Activated CD4-positive, alpha-beta T cell treated with anti-CD3 and anti-CD28 coated beads, Interleukin-2, amount 50 U/mL, for 1 hour (primary cell): ENCODE results near the gene GRIN1.
A peak's percentile ranks its signal among the peaks of the same experiment; 100 is the strongest.
"Not testable (repeated sequence)": the region's sequence is repeated elsewhere in the genome, so short reads cannot be mapped to it uniquely, and the experiment has no call there.

Experiments used
- DNase-seq: peaks from one replicate; pipeline ENCODE4 v3.0.0-alpha.2; 2020

GRIN1 gene

GRCh38 chr9:137129456-137130175 lies 9.3 kb upstream of the GRIN1 start:
- DNase-seq, result peak; percentile 85

GRCh38 chr9:137130176-137130755 lies 8.7 kb upstream of the GRIN1 start:
- no peak for DNase-seq

- no peak for DNase-seq
These were observed 4.8 kb upstream of the GRIN1 start for GRCh38 chr9:137134191-137134590.

GRCh38 chr9:137135154-137135553 lies 3.8 kb upstream of the GRIN1 start:
- not testable (repeated sequence) for DNase-seq

DNA sequence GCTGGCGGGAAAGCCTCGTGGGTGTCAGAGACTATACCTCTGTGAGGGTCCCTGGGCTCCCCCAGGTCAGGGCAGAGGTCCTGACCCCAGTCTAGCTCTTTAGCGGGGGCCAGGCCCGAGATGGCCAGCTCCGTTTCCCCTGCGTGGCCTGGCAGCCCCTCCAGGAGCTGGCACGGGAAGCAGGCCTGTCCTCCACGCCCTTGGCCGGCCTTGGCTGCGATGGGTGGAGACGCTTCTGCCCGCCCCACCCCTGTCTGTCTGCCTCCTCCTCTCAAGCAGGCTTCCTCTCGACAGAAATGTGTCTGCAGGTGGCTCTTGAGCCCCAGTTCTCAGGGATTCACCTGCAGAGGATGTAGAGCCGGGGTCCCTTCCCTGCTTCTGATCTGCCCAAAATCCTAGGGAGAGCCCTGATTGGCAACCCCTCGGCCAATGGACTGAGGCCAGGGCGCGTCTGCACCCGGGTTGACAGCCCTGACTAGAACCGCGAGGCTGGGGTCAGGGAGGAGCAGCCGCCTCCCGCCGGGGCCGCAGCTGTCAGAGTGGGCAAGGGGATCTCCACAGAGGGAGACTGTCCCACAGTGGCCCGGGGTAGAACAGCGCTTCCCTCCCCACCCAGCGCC lies 2.6 kb upstream of the GRIN1 start:
- no peak for DNase-seq

- no peak for DNase-seq
These were observed 1.9 kb upstream of the GRIN1 start for GRCh38 chr9:137136881-137137607.

- DNase-seq, result no peak
These were observed 764 bp upstream of the GRIN1 start for GRCh38 chr9:137138058-137138721.

DNA sequence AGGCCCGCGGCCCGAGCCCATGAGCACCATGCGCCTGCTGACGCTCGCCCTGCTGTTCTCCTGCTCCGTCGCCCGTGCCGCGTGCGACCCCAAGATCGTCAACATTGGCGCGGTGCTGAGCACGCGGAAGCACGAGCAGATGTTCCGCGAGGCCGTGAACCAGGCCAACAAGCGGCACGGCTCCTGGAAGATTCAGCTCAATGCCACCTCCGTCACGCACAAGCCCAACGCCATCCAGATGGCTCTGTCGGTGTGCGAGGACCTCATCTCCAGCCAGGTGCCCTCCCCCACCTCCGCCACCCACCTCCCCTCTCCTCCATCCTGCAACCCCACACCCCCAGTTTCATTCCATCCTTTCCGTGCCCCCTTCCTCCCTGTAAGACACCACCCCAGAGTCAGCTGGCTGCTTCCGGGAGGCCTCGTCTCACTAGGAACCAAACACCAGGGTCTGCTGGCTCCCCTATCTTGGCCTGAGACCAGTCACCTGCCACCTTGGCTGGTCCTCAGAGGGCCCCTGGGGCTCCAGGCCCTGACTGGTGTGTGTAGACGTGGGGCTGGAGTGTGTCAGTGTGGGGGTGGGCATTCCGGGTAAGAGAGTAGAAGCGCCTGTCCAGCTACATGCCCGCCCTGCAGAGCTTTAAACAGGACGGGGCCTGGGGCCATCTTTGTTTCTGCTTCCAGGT lies 655 bp downstream of the GRIN1 start:
- no peak for DNase-seq

DNA sequence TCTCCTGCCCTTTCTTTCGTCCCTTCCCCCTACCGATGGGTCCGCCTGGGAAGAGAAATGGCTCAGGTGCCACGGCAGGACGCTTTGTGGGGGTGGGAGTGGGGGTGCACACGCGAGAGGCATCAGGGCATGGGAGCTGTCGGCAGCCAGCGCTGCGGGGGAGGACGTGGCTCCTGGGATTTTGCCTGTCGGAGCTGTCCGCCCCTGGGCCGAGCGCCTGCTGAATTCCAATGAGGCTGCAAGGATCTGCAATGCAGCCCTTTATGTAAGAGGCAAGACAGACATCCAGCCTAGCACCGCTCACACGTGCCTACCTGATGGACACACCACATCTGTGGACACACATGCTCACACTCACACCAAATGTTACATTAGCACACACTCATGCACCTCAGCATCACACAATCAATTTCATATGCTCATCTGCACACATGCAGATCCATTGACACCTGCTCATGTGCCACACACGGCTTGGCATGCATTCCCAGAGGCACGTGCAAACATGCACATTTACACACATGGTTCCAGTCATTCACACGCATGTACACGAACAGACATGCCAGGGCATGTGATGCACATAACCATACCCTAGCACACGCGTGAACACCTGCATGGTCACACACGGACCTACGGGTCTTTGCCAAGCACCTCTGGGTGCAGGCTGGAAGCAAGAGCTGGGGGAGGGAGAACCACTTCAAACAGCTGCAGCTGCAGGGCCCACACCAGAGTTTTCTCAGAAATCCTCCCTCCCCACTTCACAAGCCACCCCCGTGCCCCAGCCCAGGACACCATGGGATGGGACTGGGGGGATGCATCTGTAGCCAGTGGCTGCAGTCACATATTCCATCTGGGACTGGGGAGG lies 1.4 kb downstream of the GRIN1 start:
- no peak for DNase-seq

DNA sequence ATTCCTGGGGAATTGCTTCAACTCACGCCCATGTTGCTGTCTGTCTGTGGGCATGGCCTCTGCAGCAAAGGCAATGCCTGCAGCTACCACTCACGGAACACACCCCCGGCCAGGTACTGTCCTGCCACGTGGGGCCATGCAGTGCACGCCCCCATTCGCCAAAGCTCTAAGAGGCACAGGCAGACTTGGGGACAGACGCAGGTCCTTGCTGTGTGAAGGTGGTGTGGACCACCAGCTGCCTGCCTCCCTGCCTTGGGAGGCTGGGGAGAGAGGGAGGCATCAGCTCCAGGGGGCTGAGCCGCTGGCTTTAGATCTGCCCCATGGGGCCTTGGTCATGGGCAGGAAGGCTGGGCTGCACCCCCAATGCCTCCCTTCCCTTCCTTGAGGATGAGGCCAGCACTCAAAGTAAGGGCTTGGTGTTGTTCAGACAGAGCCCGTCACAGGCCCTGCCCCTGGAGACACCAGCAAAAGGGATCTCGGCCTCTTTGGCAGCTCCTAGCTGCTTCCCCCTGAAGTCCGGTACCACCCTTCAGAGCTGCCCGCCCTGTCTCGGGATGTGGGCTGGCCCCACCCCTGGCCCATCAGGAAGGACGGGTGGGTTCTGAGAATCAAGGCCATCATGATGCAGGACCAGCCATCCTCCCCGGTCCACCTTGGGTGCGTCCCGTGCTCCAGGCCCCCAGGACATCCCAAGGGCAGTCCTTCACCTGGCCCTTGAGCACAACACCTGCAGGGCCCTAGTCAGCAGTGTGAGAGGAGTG lies 2.3 kb downstream of the GRIN1 start:
- no peak for DNase-seq

DNA sequence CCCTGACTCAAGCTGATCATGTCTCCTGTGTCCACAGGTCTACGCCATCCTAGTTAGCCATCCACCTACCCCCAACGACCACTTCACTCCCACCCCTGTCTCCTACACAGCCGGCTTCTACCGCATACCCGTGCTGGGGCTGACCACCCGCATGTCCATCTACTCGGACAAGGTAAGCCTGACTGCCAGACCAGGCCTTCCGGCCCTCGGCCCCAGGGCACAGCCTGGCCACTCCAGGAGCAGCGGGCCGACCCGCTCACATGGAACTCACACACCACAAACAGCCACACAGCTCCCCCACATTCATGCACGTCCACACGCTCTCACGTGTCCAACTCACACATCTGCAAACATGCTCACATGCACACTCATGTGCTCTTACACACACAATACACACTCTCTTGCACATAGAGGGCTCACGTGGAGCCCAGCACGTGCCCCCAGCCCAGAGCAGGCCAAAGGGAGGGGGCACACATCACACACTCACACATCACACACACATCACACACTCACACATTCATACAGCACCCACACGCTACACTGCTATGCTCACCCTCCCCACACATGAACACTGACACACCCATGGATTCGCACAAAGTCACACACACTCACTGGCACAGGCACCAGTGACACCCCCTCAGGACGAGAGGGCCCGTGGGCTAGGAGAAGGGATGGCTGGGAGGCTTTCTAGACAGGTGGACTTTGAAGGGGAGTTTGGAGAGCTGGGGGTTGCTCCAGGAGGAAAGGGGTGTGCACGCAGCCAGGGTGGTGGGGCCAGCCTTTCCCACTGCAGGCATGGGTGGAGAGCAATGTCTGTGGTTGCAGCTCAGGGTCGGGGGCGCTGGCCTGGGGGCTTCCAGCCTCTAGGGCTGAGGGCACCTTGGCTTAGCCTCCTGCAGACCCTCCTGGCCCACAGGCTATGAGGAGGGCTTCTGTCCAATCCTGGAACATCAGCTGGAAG lies 3.3 kb downstream of the GRIN1 start:
- DNase-seq, result no peak

GRCh38 chr9:137143459-137143858 lies 4.5 kb downstream of the GRIN1 start:
- DNase-seq, result no peak

DNA sequence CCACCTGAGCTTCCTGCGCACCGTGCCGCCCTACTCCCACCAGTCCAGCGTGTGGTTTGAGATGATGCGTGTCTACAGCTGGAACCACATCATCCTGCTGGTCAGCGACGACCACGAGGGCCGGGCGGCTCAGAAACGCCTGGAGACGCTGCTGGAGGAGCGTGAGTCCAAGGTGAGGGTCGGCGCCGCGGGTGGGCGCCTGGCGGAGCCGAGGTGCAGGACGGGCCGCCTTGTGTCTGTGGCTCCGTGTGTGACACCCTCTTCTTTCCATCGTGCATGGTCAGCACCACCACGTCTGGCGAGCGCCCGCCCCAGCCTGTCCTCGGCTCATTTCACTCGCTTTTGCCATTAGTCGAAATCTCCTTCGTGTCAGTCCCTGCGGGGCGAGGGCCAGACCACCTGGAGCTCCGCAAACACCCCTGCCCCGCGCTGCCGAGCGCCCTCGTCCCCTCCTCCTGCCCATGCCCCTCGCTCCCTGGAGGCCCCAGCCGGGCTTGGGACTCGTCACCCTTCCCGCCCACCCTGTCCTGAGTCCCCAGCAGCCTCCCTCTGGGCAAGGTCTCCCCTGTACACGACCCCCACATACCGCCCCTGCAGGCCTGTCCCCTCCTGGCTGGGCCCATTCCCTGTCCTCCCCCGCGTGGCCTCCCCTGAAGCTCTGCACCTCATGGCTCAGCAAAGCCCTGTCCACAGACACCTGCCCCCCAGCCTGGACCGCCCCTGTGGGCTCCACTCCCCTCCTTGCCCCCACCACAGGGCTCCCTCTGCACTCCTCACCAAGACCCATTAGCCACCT lies 7.0 kb downstream of the GRIN1 start:
- no peak for DNase-seq

GRCh38 chr9:137146527-137146918 lies 7.6 kb downstream of the GRIN1 start:
- DNase-seq, result no peak

GRCh38 chr9:137147091-137147792 lies 8.3 kb downstream of the GRIN1 start:
- DNase-seq, result no peak

- DNase-seq, result no peak
These were observed 8.8 kb downstream of the GRIN1 start for GRCh38 chr9:137147793-137148160.

- DNase-seq, result no peak
These were observed 9.3 kb downstream of the GRIN1 start for GRCh38 chr9:137148242-137148641.

DNA sequence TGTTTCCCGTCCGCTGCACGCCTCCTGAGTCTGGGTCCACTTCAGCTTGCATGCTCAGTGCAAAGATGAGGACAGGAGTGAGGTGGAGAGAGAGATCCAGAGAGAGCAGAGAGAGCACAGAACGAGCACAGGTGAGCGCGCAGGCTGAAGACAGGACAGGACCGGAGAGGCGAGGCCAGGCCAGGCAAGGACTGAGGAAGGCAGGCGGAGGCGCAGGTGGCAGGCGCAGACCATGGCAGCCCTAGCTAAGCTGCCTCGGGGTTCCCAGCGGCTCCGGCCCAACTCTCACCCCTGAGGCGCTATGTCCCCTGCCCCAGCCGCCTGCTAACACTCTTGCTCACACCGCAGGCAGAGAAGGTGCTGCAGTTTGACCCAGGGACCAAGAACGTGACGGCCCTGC lies 9.7 kb downstream of the GRIN1 start:
- DNase-seq, result no peak
